ENCODE measurements around the gene NIBAN1. TPM values are rescaled to one million over a fixed set of nuclear protein-coding genes. Genes with fewer than 3 reads are reported as not detected.

The NIBAN1 gene
- total RNA-seq, 1 donor from 2014 or later, result 33.3 TPM

DNA sequence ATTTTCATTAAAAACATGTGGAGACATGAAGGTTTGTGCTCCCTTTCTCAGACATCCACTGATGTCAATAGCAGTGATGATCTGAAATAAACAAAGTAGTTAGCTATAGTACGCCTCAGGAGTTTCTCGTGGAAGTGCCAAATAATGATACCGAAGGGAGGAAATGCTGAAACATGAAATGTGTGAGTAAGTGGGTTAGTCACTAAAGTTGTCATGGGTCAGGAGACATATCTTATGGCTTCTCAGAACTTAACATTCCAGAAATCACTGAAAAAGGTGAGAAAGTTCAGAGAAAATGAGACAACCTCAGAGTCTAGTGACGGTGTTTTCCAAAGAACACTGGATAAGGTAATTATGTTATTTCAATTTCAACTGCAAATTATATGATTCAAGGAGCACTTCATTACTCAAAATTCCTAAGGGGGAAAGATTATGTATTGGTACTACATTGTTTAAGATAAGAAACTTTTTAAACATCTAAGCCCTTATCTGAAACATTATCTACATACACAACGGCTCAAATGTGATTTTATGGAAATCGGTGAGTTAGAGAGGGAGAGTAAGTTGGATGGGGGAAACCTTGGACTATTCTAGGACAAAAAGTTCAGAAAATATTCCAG, 20.6 kb downstream of the NIBAN1 start:
- peaks cover 11% of the 10 kb centered on the region for H3K4me1 ChIP-seq
- ATAC-seq, result no peak
- H3K27me3 ChIP-seq, result no peaks in the 10 kb centered on the region
- no peak for DNase-seq
- H3K27ac ChIP-seq, result no peak overlapping the region
- no peak overlapping the region for H3K4me3 ChIP-seq
- no peaks in the 10 kb centered on the region for H3K9me3 ChIP-seq
- intact Hi-C loops (cut with DNase I), result no loop called here
- TF ChIP-seq, protein P1, sequence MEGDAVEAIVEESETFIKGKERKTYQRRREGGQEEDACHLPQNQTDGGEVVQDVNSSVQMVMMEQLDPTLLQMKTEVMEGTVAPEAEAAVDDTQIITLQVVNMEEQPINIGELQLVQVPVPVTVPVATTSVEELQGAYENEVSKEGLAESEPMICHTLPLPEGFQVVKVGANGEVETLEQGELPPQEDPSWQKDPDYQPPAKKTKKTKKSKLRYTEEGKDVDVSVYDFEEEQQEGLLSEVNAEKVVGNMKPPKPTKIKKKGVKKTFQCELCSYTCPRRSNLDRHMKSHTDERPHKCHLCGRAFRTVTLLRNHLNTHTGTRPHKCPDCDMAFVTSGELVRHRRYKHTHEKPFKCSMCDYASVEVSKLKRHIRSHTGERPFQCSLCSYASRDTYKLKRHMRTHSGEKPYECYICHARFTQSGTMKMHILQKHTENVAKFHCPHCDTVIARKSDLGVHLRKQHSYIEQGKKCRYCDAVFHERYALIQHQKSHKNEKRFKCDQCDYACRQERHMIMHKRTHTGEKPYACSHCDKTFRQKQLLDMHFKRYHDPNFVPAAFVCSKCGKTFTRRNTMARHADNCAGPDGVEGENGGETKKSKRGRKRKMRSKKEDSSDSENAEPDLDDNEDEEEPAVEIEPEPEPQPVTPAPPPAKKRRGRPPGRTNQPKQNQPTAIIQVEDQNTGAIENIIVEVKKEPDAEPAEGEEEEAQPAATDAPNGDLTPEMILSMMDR (IDR thresholded peaks at IDR 0.05), result no peak
- H3K36me3 ChIP-seq, result no peaks in the 10 kb centered on the region

- Histone ChIP-seq H3K36me3 (no peaks in the 10 kb centered on the region), H3K27ac (no peak overlapping the region), H3K9me3 (no peaks in the 10 kb centered on the region), H3K4me1 (peaks cover 18% of the 10 kb centered on the region), H3K27me3 (no peaks in the 10 kb centered on the region), H3K4me3 (no peak overlapping the region)
- ATAC-seq (no peak), DNase-seq (no peak)
- TF ChIP-seq, protein P1 (IDR thresholded peaks at IDR 0.05), result no peak
- intact Hi-C loops (cut with DNase I), result no loop called here
Observed at GRCh38 chr1:184952428-184952827, 21.9 kb downstream of the NIBAN1 start.

GRCh38 chr1:184951788-184952187, 22.5 kb downstream of the NIBAN1 start:
- DNase-seq (no peak), ATAC-seq (no peak)
- TF ChIP-seq, protein P1 (IDR thresholded peaks at IDR 0.05), result no peak
- Histone ChIP-seq H3K4me1 (peaks cover 22% of the 10 kb centered on the region), H3K27ac (no peak overlapping the region), H3K36me3 (no peaks in the 10 kb centered on the region), H3K27me3 (no peaks in the 10 kb centered on the region), H3K9me3 (no peaks in the 10 kb centered on the region), H3K4me3 (no peak overlapping the region)
- intact Hi-C loops (cut with DNase I), result no loop called here

DNA sequence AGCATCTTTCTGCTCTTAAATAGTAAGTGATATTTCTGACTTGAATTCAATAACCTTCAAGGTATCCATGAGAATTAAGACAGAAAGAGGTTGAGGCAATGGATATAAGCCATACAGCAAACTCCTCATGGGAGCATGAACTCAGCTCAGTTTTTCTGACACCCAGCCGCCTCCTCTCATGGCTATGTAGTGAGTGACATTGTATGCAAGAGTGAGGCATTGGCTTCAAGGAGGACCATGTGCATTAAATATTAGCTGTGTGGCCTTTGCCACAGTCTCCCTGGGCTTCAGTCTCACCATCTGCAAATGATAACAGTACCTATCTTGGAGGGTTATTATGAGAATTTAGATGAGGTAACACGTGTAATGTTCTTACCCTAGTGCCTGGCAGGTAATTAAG, 23.4 kb downstream of the NIBAN1 start:
- TF ChIP-seq, protein P1 (IDR thresholded peaks at IDR 0.05), result no peak
- H3K27ac ChIP-seq, result no peak overlapping the region
- no peak overlapping the region for H3K4me3 ChIP-seq
- intact Hi-C loops (cut with DNase I), result no loop called here
- no peaks in the 10 kb centered on the region for H3K36me3 ChIP-seq
- peaks cover 29% of the 10 kb centered on the region for H3K4me1 ChIP-seq
- H3K27me3 ChIP-seq, result no peaks in the 10 kb centered on the region
- H3K9me3 ChIP-seq, result no peaks in the 10 kb centered on the region
- ATAC-seq (no peak), DNase-seq (no peak)

- peaks cover 29% of the 10 kb centered on the region for H3K4me1 ChIP-seq
- no peaks in the 10 kb centered on the region for H3K27me3 ChIP-seq
- H3K27ac ChIP-seq, result no peak overlapping the region
- TF ChIP-seq, protein P1 (IDR thresholded peaks at IDR 0.05), result no peak
- no peak for ATAC-seq
- H3K9me3 ChIP-seq, result no peaks in the 10 kb centered on the region
- no peak overlapping the region for H3K4me3 ChIP-seq
- intact Hi-C loops (cut with DNase I), result no loop called here
- DNase-seq, result no peak
- H3K36me3 ChIP-seq, result no peaks in the 10 kb centered on the region
Observed at GRCh38 chr1:184950227-184950626, 24.1 kb downstream of the NIBAN1 start.

Measured in upper lobe of right lung (tissue), 1 donor.